B cell (primary cell): ENCODE results near the gene GPC2. TPM values are rescaled to one million over a fixed set of nuclear protein-coding genes. Genes with fewer than 3 reads are reported as not detected.

Experiments
- ATAC-seq: fragments of 200-7000 bp; cut with Tn5 transposase; one replicate; pipeline ENCODE4 v1.10.0; 2021; ENCODE audit warnings: low read depth, mild to moderate bottlenecking, moderate number of reproducible peaks, moderate library complexity
- CTCF ChIA-PET: fragments of 350-600 bp; sonication (Branson Sonifier 250); formaldehyde crosslinking; loops from one replicate; lab custom pipeline; 2021; ENCODE audit warnings: antibody characterized with exemption, inconsistent platforms; lab: Charles Lee
- POLR2A ChIA-PET: fragments of 350-600 bp; sonication (Branson Sonifier 250); formaldehyde crosslinking; loops from one replicate; lab custom pipeline; 2021; ENCODE audit warnings: antibody characterized with exemption; lab: Charles Lee
- DNase-seq: peaks from one replicate; pipeline ENCODE4 v3.0.0; 2013
- H2AFZ ChIP-seq: 2 replicates; pipeline ENCODE4 v1.6.1; 2012; ENCODE audit warnings: mild to moderate bottlenecking, low read depth, low read length; ENCODE audit not compliant: insufficient read depth, poor library complexity, severe bottlenecking
- H3K27ac ChIP-seq, 2 donors: 1 replicate in 1 of 2; 2 replicates in 1 of 2; pipeline ENCODE4 v1.5.1; 2012 to 2013; ENCODE audit warnings: low read length in 2 of 2, mild to moderate bottlenecking in 2 of 2, moderate library complexity in 1 of 2
- H3K27me3 ChIP-seq, 4 experiments: fragments of 200-600 bp in 1 of 4; sonication (generic) in 1 of 4; replicated peaks in 1 of 4; 1 replicate in 2 of 4; 2 replicates in 2 of 4; pipeline versions ENCODE4 v1.6.1 to v1.7.0; 2013 to 2016; ENCODE audit warnings: low read length in 3 of 4, mild to moderate bottlenecking in 2 of 4, mixed read lengths in 1 of 4, moderate library complexity in 1 of 4; ENCODE audit not compliant: insufficient read depth in 4 of 4, control insufficient read depth in 3 of 4; ENCODE audit errors: control extremely low read depth in 1 of 4
- H3K36me3 ChIP-seq, 2 experiments: replicated peaks in 1 of 2; 1 replicate in 1 of 2; 2 replicates in 1 of 2; pipeline versions ENCODE4 v1.6.1 to v1.7.1; 2013; ENCODE audit warnings: low read length in 1 of 2; ENCODE audit not compliant: insufficient read depth in 2 of 2, control insufficient read depth in 1 of 2; ENCODE audit errors: control extremely low read depth in 1 of 2, extremely low read depth in 1 of 2
- H3K4me1 ChIP-seq, 2 donors: fragments of 200-600 bp in 1 of 2; sonication (generic) in 1 of 2; 1 replicate in 1 of 2; 2 replicates in 1 of 2; pipeline versions ENCODE4 v1.5.1 to v1.6.1; 2013 to 2017; ENCODE audit warnings: low read length in 2 of 2; ENCODE audit not compliant: control insufficient read depth in 2 of 2, insufficient read depth in 2 of 2
- H3K4me2 ChIP-seq: replicated peaks from 2 replicates; pipeline ENCODE3; 2012; ENCODE audit warnings: mild to moderate bottlenecking, low read depth, low read length; ENCODE audit not compliant: poor library complexity, severe bottlenecking
- H3K4me3 ChIP-seq, 5 experiments: fragments of 200-600 bp in 1 of 5; sonication (generic) in 1 of 5; 1 replicate in 3 of 5; 2 replicates in 2 of 5; pipeline versions ENCODE4 v1.5.1 to v1.7.0; 2011 to 2016; ENCODE audit warnings: low read length in 4 of 5, mild to moderate bottlenecking in 4 of 5, low read depth in 2 of 5, control low read depth in 1 of 5, moderate library complexity in 1 of 5; ENCODE audit not compliant: insufficient read depth in 1 of 5; ENCODE audit errors: control extremely low read depth in 1 of 5, extremely low read depth in 1 of 5
- H3K79me2 ChIP-seq: fragments of 200-600 bp; sonication (generic); one replicate; pipeline ENCODE4 v1.6.0; 2016; ENCODE audit warnings: low read length; ENCODE audit not compliant: control insufficient read depth, insufficient read depth
- H3K9ac ChIP-seq: fragments of 200-600 bp; sonication (generic); 2 replicates; pipeline ENCODE4 v1.6.1; 2017; ENCODE audit warnings: mild to moderate bottlenecking, low read length, moderate library complexity
- H3K9me3 ChIP-seq, 3 donors: one replicate each; pipeline versions ENCODE4 v1.6.1 to v1.7.1; 2013; ENCODE audit warnings: low read length in 2 of 3; ENCODE audit not compliant: control insufficient read depth in 2 of 3, insufficient read depth in 1 of 3; ENCODE audit errors: control extremely low read depth in 1 of 3
- H4K20me1 ChIP-seq: 2 replicates; pipeline ENCODE4 v1.6.0; 2012; ENCODE audit warnings: mild to moderate bottlenecking, low read length; ENCODE audit not compliant: insufficient read depth, control insufficient read depth, poor library complexity, severe bottlenecking
- H3K27ac Mint-ChIP-seq: one replicate; pipeline ENCODE4 v1.8.0; 2021; ENCODE audit warnings: mixed read lengths
- H3K27me3 Mint-ChIP-seq: one replicate; pipeline ENCODE4 v1.8.0; 2021; ENCODE audit warnings: mixed read lengths
- H3K4me1 Mint-ChIP-seq: one replicate; pipeline ENCODE4 v1.8.0; 2021; ENCODE audit warnings: mixed read lengths
- H3K4me3 Mint-ChIP-seq: one replicate; pipeline ENCODE4 v1.8.0; 2021; ENCODE audit warnings: mixed read lengths
- H3K9me3 Mint-ChIP-seq: one replicate; pipeline ENCODE4 v1.8.0; 2022; ENCODE audit warnings: mixed read lengths; ENCODE audit not compliant: insufficient read depth
- CTCF ChIP-seq: fragments of 200-600 bp; IDR thresholded peaks from one replicate; pipeline ENCODE4 v1.8.0; 2022; ENCODE audit warnings: antibody characterized with exemption, mild to moderate bottlenecking
- EZH2 ChIP-seq: IDR thresholded peaks from 2 replicates; pipeline ENCODE4 v1.6.1; 2012; ENCODE audit warnings: borderline replicate concordance, low read depth, mild to moderate bottlenecking, moderate library complexity, low read length; ENCODE audit not compliant: insufficient read depth, poor library complexity, severe bottlenecking
- WGBS: methylation state at CpG from one replicate; pipeline ENCODE4 v1.1.5; 2013; ENCODE audit warnings: missing lambda C conversion rate; ENCODE audit not compliant: insufficient coverage; 5-methylcytosine and 5-hydroxymethylcytosine counted together
- intact Hi-C: fragments of 100-400 bp; cut with micrococcal nuclease; formaldehyde crosslinking; loops from one replicate; pipeline ENCODE4 v1.10.0; 2022
- polyA plus RNA-seq: library from polyadenylated mRNA; depleted of rRNA; stranded (reverse); fragments of >200 nt; gene quantifications from 2 replicates; pipeline ENCODE4 v1.2.3, GENCODE V29; 2012
- total RNA-seq, 2 donors: library from RNA; stranded (reverse); fragments of 120-200 nt in 1 of 2; gene quantifications; 1 replicate in 1 of 2; 2 replicates in 1 of 2; pipeline versions ENCODE4 v1.2.3 to v1.2.4, GENCODE V29; 2013 to 2022

Gene GPC2
- total and polyA plus RNA-seq, 2 donors (not counting 1 experiment from before 2014, with no cell fraction given) = 3.9 to 4.1 TPM

GRCh38 chr7:100171087-100171681, 6.0 kb downstream of the GPC2 start:
- Mint-ChIP-seq H3K4me3 (peak overlapping the region; percentile 72), H3K27ac (no peak overlapping the region), H3K27me3 (peaks cover 48% of the 10 kb centered on the region), H3K9me3 (no peaks in the 10 kb centered on the region), H3K4me1 (peaks cover 42% of the 10 kb centered on the region)
- ChIA-PET CTCF (interaction anchor here (0.8 to 1.8 kb wide), 4 partner anchors 19 to 181 kb away, joined by 3 to 9 read pairs (median 4); no protein-coding TSS in a partner anchor), POLR2A (interaction anchor here (0.6 to 2.2 kb wide), 4 partner anchors 16 to 197 kb away, joined by 3 to 8 read pairs (median 4); partner anchors contain the start of gene LAMTOR4)
- TF ChIP-seq EZH2 (no peak), CTCF (no peak)
- Histone ChIP-seq H3K9ac (peak overlapping the region; percentile 53), H3K36me3 (no peaks in the 10 kb centered on the region), H3K4me1 (peaks cover 39 to 42% of the 10 kb centered on the region in 2 donors), H3K9me3 (peaks cover 0 to 7% (median 0%) of the 10 kb centered on the region in 3 donors), H3K4me3 (peak overlapping the region in 4 of 5 experiments; percentile 17 to 52 (median 46)), H4K20me1 (peaks cover 5% of the 10 kb centered on the region), H3K27me3 (peaks cover 0 to 56% (median 36%) of the 10 kb centered on the region in 4 experiments), H3K27ac (no peak overlapping the region), H2AFZ (peak overlapping the region; percentile 66), H3K79me2 (no peaks in the 10 kb centered on the region), H3K4me2 (peak overlapping the region; percentile 94)
- WGBS = 9% methylated on average over 61 of the region's 61 CpGs
- ATAC-seq (peak; percentile 58), DNase-seq (peak; percentile 39)
- intact Hi-C loops = no loop called here
